PC-3 (cell line): ENCODE results near the gene ESYT1. TPM values are rescaled to one million over a fixed set of nuclear protein-coding genes. Genes with fewer than 3 reads are reported as not detected.

Experiments
- ATAC-seq: fragments of 200-7000 bp; cut with Tn5 transposase; 2 replicates; pipeline ENCODE4 v1.9.1; 2020; ENCODE audit warnings: mild to moderate bottlenecking, moderate library complexity
- BruUV-seq: library from RNA; stranded (reverse); fragments of 400-500 nt; replicated peaks from 2 replicates; lab custom pipeline; 2021; lab: Mats Ljungman, UMichigan
- CTCF ChIA-PET: fragments of 300-600 bp; sonication (Branson Sonifier 250); formaldehyde crosslinking; loops from one replicate; lab custom pipeline; 2022; ENCODE audit warnings: antibody characterized with exemption; lab: Charles Lee
- POLR2A ChIA-PET: fragments of 300-600 bp; sonication (Branson Sonifier 250); formaldehyde crosslinking; loops from one replicate; lab custom pipeline; 2022; ENCODE audit warnings: antibody characterized with exemption; ENCODE audit not compliant: unreplicated experiment; lab: Charles Lee
- DNase-seq: peaks from one replicate; pipeline ENCODE4 v3.0.0-alpha.2; 2015
- H2AFZ ChIP-seq: fragments of 300-600 bp; sonication (generic); 2 replicates; pipeline ENCODE4 v1.6.0; 2016; ENCODE audit warnings: antibody characterized with exemption, low read length
- H3F3A ChIP-seq: fragments of 300-600 bp; sonication (generic); one replicate; pipeline ENCODE4 v1.6.0; 2017; ENCODE audit warnings: antibody characterized with exemption, low read length, control low read depth, mild to moderate bottlenecking; ENCODE audit not compliant: unreplicated experiment
- H3K27ac ChIP-seq: fragments of 300-600 bp; sonication (generic); 2 replicates; pipeline ENCODE4 v1.5.1; 2016; ENCODE audit warnings: mild to moderate bottlenecking, low read length
- H3K27me3 ChIP-seq: fragments of 300-600 bp; sonication (generic); 2 replicates; pipeline ENCODE4 v1.6.1; 2016; ENCODE audit warnings: low read length, mixed read lengths
- H3K36me3 ChIP-seq: fragments of 300-600 bp; sonication (generic); 2 replicates; pipeline ENCODE4 v1.6.1; 2016; ENCODE audit warnings: low read depth, mixed run types, low read length, mixed read lengths
- H3K4me1 ChIP-seq: fragments of 300-600 bp; sonication (generic); 2 replicates; pipeline ENCODE4 v1.5.1; 2016; ENCODE audit warnings: low read length; ENCODE audit not compliant: insufficient read depth
- H3K4me2 ChIP-seq: fragments of 300-600 bp; sonication (generic); 2 replicates; pipeline ENCODE4 v1.6.0; 2016; ENCODE audit warnings: low read length
- H3K4me3 ChIP-seq: fragments of 300-600 bp; sonication (generic); 2 replicates; pipeline ENCODE4 v1.5.1; 2016; ENCODE audit warnings: mild to moderate bottlenecking, low read length, mixed read lengths
- H3K79me2 ChIP-seq: fragments of 300-600 bp; sonication (generic); 2 replicates; pipeline ENCODE4 v1.6.1; 2017; ENCODE audit warnings: low read length, mixed read lengths
- H3K9ac ChIP-seq: fragments of 300-600 bp; sonication (generic); 2 replicates; pipeline ENCODE4 v1.6.0; 2016; ENCODE audit warnings: mild to moderate bottlenecking, low read length
- H3K9me2 ChIP-seq: fragments of 300-600 bp; sonication (generic); replicated peaks from 2 replicates; pipeline ENCODE4 v1.6.1; 2016; ENCODE audit warnings: mixed run types, low read length, mixed read lengths
- H3K9me3 ChIP-seq: fragments of 300-600 bp; sonication (generic); 2 replicates; pipeline ENCODE4 v1.6.1; 2016; ENCODE audit warnings: low read length, mixed read lengths
- H4K20me1 ChIP-seq: fragments of 300-600 bp; sonication (generic); 2 replicates; pipeline ENCODE4 v1.6.1; 2016; ENCODE audit warnings: low read length, mixed read lengths
- EZH2 ChIP-seq: fragments of 300-600 bp; sonication (generic); IDR thresholded peaks from one replicate; pipeline ENCODE4 v1.6.1; 2017; ENCODE audit warnings: antibody characterized with exemption, mild to moderate bottlenecking, low read length; ENCODE audit not compliant: unreplicated experiment
- EZH2phosphoT487 ChIP-seq: fragments of 300-600 bp; sonication (generic); IDR thresholded peaks from 2 replicates; pipeline ENCODE4 v1.6.1; 2018; ENCODE audit warnings: mild to moderate bottlenecking, antibody characterized with exemption, low read length, borderline replicate concordance
- intact Hi-C: fragments of 100-400 bp; cut with micrococcal nuclease; formaldehyde crosslinking; loops from 2 replicates; pipeline ENCODE4 v1.9.0; 2023
- total RNA-seq: library from RNA; depleted of rRNA; stranded (reverse); fragments of >200 nt; gene quantifications from 2 replicates; pipeline ENCODE4 v1.2.3, GENCODE V29; 2014
- TF ChIP-seq, protein P1 (sequence below): fragments of 300-600 bp; sonication (generic); conservative IDR thresholded peaks from 2 replicates; pipeline ENCODE4 v1.5.1; 2017; ENCODE audit warnings: antibody characterized with exemption, low read depth, mild to moderate bottlenecking, low read length

Gene ESYT1
- total RNA-seq, 1 experiment from 2014 or later, result 120 TPM

DNA sequence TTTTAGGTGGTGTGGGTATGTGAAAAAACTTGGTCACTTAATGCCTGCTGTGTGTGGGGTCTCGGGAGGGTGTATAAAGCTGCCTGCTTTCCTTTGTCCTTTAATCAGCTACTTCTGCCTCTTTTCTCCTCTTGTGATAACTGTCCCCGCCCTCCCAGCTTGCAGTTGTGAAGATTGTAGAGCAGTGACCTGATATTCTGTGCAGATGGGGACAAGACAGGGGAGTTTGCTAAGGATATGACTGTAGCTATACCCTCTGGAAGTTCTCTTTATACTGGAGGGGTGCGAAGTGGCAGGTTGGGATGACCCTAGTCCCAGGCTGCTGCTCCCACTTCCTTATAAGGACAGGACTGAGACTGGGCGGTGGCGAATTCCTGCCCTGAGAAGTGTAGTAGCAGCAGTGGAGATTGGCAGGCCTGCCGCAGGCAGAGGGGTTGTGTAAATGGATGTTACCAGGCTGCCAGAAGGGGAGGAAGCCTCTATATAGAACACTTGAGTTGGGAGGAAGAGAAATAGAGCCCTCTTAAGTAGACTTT, 30.9 kb downstream of the ESYT1 start:
- ChIA-PET POLR2A (interaction anchor here (1.0 to 1.8 kb wide), 2 partner anchors 31 to 41 kb away, joined by 4 to 6 read pairs; partner anchors contain the start of genes ESYT1 and ZC3H10), CTCF (interaction anchor here (0.8 to 0.9 kb wide), 2 partner anchors 29 to 41 kb away, joined by 3 read pairs; partner anchors contain the start of gene ZC3H10)
- Histone ChIP-seq H3F3A (peaks cover 9% of the 10 kb centered on the region), H3K9me2 (no peaks in the 10 kb centered on the region), H3K27me3 (no peaks in the 10 kb centered on the region), H3K9ac (peak overlapping the region; percentile 90), H4K20me1 (peaks cover 34% of the 10 kb centered on the region), H3K4me2 (peak overlapping the region; percentile 97), H3K4me3 (peak overlapping the region; percentile 76), H3K79me2 (peaks cover 38% of the 10 kb centered on the region), H3K36me3 (peaks cover 44% of the 10 kb centered on the region), H3K9me3 (no peaks in the 10 kb centered on the region), H2AFZ (no peak overlapping the region), H3K27ac (peak overlapping the region; percentile 68), H3K4me1 (peaks cover 26% of the 10 kb centered on the region)
- DNase-seq, result peak; percentile 67
- intact Hi-C loops, result loop anchor here (1.0 to 5.0 kb wide), 3 partner anchors 30 to 42 kb away; partner anchors contain the start of genes RPL41, SMARCC2 and ZC3H10
- peak; percentile 45 for ATAC-seq
- TSS peak; percentile 74 for BruUV-seq
- TF ChIP-seq EZH2 (no peak), EZH2phosphoT487 (no peak)
- TF ChIP-seq, protein P1, sequence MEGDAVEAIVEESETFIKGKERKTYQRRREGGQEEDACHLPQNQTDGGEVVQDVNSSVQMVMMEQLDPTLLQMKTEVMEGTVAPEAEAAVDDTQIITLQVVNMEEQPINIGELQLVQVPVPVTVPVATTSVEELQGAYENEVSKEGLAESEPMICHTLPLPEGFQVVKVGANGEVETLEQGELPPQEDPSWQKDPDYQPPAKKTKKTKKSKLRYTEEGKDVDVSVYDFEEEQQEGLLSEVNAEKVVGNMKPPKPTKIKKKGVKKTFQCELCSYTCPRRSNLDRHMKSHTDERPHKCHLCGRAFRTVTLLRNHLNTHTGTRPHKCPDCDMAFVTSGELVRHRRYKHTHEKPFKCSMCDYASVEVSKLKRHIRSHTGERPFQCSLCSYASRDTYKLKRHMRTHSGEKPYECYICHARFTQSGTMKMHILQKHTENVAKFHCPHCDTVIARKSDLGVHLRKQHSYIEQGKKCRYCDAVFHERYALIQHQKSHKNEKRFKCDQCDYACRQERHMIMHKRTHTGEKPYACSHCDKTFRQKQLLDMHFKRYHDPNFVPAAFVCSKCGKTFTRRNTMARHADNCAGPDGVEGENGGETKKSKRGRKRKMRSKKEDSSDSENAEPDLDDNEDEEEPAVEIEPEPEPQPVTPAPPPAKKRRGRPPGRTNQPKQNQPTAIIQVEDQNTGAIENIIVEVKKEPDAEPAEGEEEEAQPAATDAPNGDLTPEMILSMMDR, result no peak

DNA sequence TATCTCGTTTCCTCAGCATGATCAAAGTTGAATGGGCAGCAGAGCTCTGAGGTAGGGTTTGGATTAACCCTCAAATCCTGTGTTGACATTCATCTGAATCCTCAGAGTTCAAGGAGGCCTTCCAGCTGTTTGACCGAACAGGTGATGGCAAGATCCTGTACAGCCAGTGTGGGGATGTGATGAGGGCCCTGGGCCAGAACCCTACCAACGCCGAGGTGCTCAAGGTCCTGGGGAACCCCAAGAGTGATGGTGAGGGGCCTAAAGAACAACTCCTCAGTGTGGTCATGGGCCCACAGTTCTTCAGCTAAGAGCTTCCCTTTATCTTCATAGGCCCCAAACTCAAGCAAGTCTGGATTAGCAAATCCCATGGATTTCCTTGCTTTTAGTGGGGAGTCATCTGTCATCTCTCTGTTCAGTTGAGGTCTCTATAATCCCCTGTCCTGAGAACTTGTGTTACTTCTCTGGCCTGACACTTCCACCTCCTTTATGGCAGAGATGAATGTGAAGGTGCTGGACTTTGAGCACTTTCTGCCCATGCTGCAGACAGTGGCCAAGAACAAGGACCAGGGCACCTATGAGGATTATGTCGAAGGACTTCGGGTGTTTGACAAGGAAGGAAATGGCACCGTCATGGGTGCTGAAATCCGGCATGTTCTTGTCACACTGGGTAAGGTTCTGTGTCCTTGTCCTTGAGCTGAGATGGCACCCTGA, 31.6 kb downstream of the ESYT1 start:
- Histone ChIP-seq H3K27ac (peak overlapping the region; percentile 68; the same call in 1 of the 2 replicates), H3K4me3 (peak overlapping the region; percentile 76), H3K9ac (peak overlapping the region; percentile 90), H3K36me3 (peaks cover 44% of the 10 kb centered on the region), H3K9me3 (no peaks in the 10 kb centered on the region), H3K4me1 (peaks cover 26% of the 10 kb centered on the region), H4K20me1 (peaks cover 34% of the 10 kb centered on the region), H3K79me2 (peaks cover 38% of the 10 kb centered on the region), H3K27me3 (no peaks in the 10 kb centered on the region), H3K4me2 (peak overlapping the region; percentile 97), H2AFZ (no peak overlapping the region), H3F3A (peaks cover 9% of the 10 kb centered on the region), H3K9me2 (no peaks in the 10 kb centered on the region)
- intact Hi-C loops, result loop anchor here (2.0 to 5.0 kb wide), 2 partner anchors 29 to 42 kb away; partner anchors contain the start of genes RPL41, SMARCC2 and ZC3H10
- TF ChIP-seq EZH2phosphoT487 (no peak), EZH2 (no peak)
- TF ChIP-seq, protein P1, result no peak
- ChIA-PET CTCF (no interaction called here), POLR2A (interaction anchor here (1.0 to 1.8 kb wide), 3 partner anchors 32 to 42 kb away, joined by 4 to 6 read pairs (median 4); partner anchors contain the start of genes ESYT1 and ZC3H10)
- no peak for DNase-seq
- no peak for ATAC-seq
- no TSS peak for BruUV-seq
